HUDEP-2 (cell line): ENCODE measurements around the gene PDE1A.

Experiments used
- DNase-seq, 76 experiments: peaks; one replicate each; lab custom pipeline; 2025; ENCODE audit not compliant: unreplicated experiment in 76 of 76; lab: John Stamatoyannopoulos, UW

The PDE1A gene

GRCh38 chr2:182426918-182427240, at the start of gene PDE1A:
TSS of gene PDE1A (minus strand) at chr2:182427036.
- DNase-seq, result no peak

GRCh38 chr2:182473635-182474034, 46.8 kb upstream of the PDE1A start:
- no peak for DNase-seq

- no peak for DNase-seq
Measured at GRCh38 chr2:182463760-182464159, 36.9 kb upstream of the PDE1A start.

GRCh38 chr2:182456784-182457183, 29.9 kb upstream of the PDE1A start:
- DNase-seq, result no peak

- DNase-seq, result no peak
Measured at GRCh38 chr2:182452456-182452990, 25.7 kb upstream of the PDE1A start.

GRCh38 chr2:182448371-182448770, 21.5 kb upstream of the PDE1A start:
- no peak for DNase-seq

- no peak for DNase-seq
Measured at GRCh38 chr2:182447863-182448262, 21.0 kb upstream of the PDE1A start.

GRCh38 chr2:182447163-182447562, 20.3 kb upstream of the PDE1A start:
- DNase-seq, result no peak

GRCh38 chr2:182446087-182446486, 19.3 kb upstream of the PDE1A start:
- DNase-seq, result no peak

- no peak for DNase-seq
Measured at GRCh38 chr2:182445391-182445965, 18.6 kb upstream of the PDE1A start.

GRCh38 chr2:182444806-182445205, 18.0 kb upstream of the PDE1A start:
- no peak for DNase-seq

- DNase-seq, result no peak
Measured at GRCh38 chr2:182444170-182444569, 17.3 kb upstream of the PDE1A start.

GRCh38 chr2:182436252-182436651, 9.4 kb upstream of the PDE1A start:
- DNase-seq, result no peak

GRCh38 chr2:182435754-182436153, 8.9 kb upstream of the PDE1A start:
- no peak for DNase-seq

- no peak for DNase-seq
Measured at GRCh38 chr2:182432051-182432450, 5.2 kb upstream of the PDE1A start.

- DNase-seq, result no peak
Measured at GRCh38 chr2:182428476-182428875, 1.6 kb upstream of the PDE1A start.

GRCh38 chr2:182426082-182426917, 536 bp downstream of the PDE1A start:
- DNase-seq, result no peak

- DNase-seq, result no peak
Measured at GRCh38 chr2:182422864-182423263, 4.0 kb downstream of the PDE1A start.

GRCh38 chr2:182420669-182421068, 6.2 kb downstream of the PDE1A start:
- no peak for DNase-seq

- no peak for DNase-seq
Measured at GRCh38 chr2:182416861-182417260, 10.0 kb downstream of the PDE1A start.

GRCh38 chr2:182416191-182416590, 10.6 kb downstream of the PDE1A start:
- no peak for DNase-seq

GRCh38 chr2:182415771-182416170, 11.1 kb downstream of the PDE1A start:
- DNase-seq, result no peak
